MM.1S (cell line): ENCODE results near the gene SPSB3.

Source experiments
- DNase-seq: peaks from one replicate; pipeline ENCODE4 v3.0.0-alpha.2; 2015
- H2AFZ ChIP-seq: fragments of 300-600 bp; sonication (generic); 2 replicates; pipeline ENCODE4 v1.6.0; 2016; ENCODE audit warnings: antibody characterized with exemption, low read length
- H3F3A ChIP-seq: fragments of 300-600 bp; sonication (generic); 2 replicates; pipeline ENCODE4 v1.6.1; 2016; ENCODE audit warnings: mild to moderate bottlenecking, antibody characterized with exemption, low read length, moderate library complexity, mixed read lengths; ENCODE audit not compliant: insufficient read depth
- H3K27ac ChIP-seq: fragments of 300-600 bp; sonication (generic); 2 replicates; pipeline ENCODE4 v1.5.1; 2016; ENCODE audit warnings: mild to moderate bottlenecking, low read length
- H3K27me3 ChIP-seq: fragments of 300-600 bp; sonication (generic); replicated peaks from 2 replicates; pipeline ENCODE4 v1.6.0; 2016; ENCODE audit warnings: low read length; ENCODE audit not compliant: insufficient read depth
- H3K36me3 ChIP-seq: fragments of 300-600 bp; sonication (generic); replicated peaks from 2 replicates; pipeline ENCODE4 v1.6.1; 2016; ENCODE audit warnings: mild to moderate bottlenecking, low read length, mixed read lengths; ENCODE audit not compliant: insufficient read depth
- H3K4me1 ChIP-seq: fragments of 300-600 bp; sonication (generic); 2 replicates; pipeline ENCODE4 v1.6.1; 2016; ENCODE audit warnings: low read length, mixed read lengths
- H3K4me2 ChIP-seq: fragments of 300-600 bp; sonication (generic); 2 replicates; pipeline ENCODE4 v1.6.0; 2016; ENCODE audit warnings: low read depth, low read length
- H3K4me3 ChIP-seq: fragments of 300-600 bp; sonication (generic); 2 replicates; pipeline ENCODE4 v1.5.1; 2016; ENCODE audit warnings: low read length, mixed read lengths
- H3K79me2 ChIP-seq: fragments of 300-600 bp; sonication (generic); 2 replicates; pipeline ENCODE4 v1.6.1; 2016; ENCODE audit warnings: mixed run types, low read length, mixed read lengths
- H3K9ac ChIP-seq: fragments of 300-600 bp; sonication (generic); 2 replicates; pipeline ENCODE4 v1.6.1; 2016; ENCODE audit warnings: low read length, mixed read lengths
- H3K9me2 ChIP-seq: fragments of 300-600 bp; sonication (generic); replicated peaks from 2 replicates; pipeline ENCODE4 v1.6.1; 2016; ENCODE audit warnings: mild to moderate bottlenecking, low read length, mixed read lengths; ENCODE audit not compliant: insufficient read depth
- H3K9me3 ChIP-seq: fragments of 300-600 bp; sonication (generic); replicated peaks from 2 replicates; pipeline ENCODE4 v1.6.1; 2016; ENCODE audit warnings: mild to moderate bottlenecking, low read length, mixed read lengths; ENCODE audit not compliant: insufficient read depth
- H4K20me1 ChIP-seq: fragments of 300-600 bp; sonication (generic); 2 replicates; pipeline ENCODE4 v1.6.1; 2016; ENCODE audit warnings: mild to moderate bottlenecking, low read length, moderate library complexity, mixed read lengths; ENCODE audit not compliant: insufficient read depth
- EZH2 ChIP-seq: fragments of 300-600 bp; sonication (generic); optimal IDR thresholded peaks from 2 replicates; pipeline ENCODE3; 2017; ENCODE audit warnings: low read depth, mild to moderate bottlenecking, antibody characterized with exemption, low read length, mixed read lengths
- EZH2phosphoT487 ChIP-seq: fragments of 300-600 bp; sonication (generic); IDR thresholded peaks from 2 replicates; pipeline ENCODE4 v1.6.1; 2018; ENCODE audit warnings: antibody characterized with exemption, low read length
- TF ChIP-seq, protein P1 (sequence below): fragments of 300-600 bp; sonication (generic); IDR thresholded peaks from 2 replicates; pipeline ENCODE4 v1.5.1; 2016; ENCODE audit warnings: antibody characterized with exemption, low read length, mixed read lengths

The SPSB3 gene

DNA sequence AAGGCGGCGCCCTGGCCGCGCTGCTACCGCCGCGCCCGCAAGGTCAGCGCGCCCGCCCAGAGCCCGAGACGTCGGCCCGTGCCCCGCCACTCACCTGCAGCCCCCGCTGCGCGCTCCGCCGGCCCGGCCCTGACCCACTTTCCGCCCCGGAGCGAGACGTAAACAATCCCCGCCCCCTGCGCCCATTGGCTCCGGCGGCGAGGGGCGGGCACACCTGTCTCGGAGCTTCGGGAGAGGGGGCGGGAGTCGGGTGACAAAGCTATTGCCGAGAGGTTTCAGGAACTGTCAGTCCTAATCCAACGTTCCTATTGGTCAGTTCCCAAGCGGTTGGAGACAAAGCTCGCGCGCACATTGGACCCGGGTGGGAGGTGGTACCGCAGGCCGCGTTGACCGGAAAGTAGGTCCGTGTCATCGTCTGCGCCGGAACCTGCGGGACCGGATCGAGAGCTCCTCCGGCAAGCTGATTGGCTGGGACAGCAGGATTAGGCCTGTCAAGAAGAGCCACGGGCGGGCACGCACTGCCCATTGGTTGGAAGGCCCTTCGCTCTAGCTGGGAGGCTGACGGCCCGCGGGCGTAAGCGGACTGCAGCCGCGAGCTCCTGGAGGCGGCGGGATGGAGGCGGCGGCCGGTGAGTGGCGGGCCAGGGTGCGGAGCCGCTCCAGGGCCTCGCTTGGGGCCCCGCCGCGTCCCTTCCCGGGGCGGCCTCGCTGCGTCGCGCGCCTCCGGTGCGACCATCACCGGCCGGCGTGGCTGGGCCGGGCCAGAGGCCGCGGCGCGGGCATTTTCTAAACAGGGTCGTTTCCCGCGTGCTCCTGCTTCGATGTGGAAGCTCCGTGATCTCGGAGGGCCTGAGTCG is at the start of gene SPSB3, which contains the start of gene NUBP2:
TSS of gene SPSB3 (minus strand) at position 164 of the 857 bp plus-strand sequence. CDS start 1,088 bp downstream, outside the sequence.
TSS of gene NUBP2 (plus strand) at position 553 of the 857 bp plus-strand sequence. CDS start at position 614, 61 bp downstream.
- peaks cover 17% of the 10 kb centered on the region; the same call in 1 of the 2 replicates for H3F3A ChIP-seq
- H3K4me3 ChIP-seq = peak within 1 kb of the TSS; percentile 77
- peak; percentile 100 for DNase-seq
- no peaks in the 10 kb centered on the region for H3K9me3 ChIP-seq
- peak within 1 kb of the TSS; percentile 86 for H3K9ac ChIP-seq
- H3K27me3 ChIP-seq = no peaks in the 10 kb centered on the region
- H4K20me1 ChIP-seq = no peaks in the 10 kb centered on the region
- H2AFZ ChIP-seq = 0 out of 2 replicates have a peak within 1 kb of the TSS, but pooled peaks have one; percentile 27
- no peak for TF ChIP-seq EZH2
- TF ChIP-seq EZH2phosphoT487 = no peak
- TF ChIP-seq, protein P1, sequence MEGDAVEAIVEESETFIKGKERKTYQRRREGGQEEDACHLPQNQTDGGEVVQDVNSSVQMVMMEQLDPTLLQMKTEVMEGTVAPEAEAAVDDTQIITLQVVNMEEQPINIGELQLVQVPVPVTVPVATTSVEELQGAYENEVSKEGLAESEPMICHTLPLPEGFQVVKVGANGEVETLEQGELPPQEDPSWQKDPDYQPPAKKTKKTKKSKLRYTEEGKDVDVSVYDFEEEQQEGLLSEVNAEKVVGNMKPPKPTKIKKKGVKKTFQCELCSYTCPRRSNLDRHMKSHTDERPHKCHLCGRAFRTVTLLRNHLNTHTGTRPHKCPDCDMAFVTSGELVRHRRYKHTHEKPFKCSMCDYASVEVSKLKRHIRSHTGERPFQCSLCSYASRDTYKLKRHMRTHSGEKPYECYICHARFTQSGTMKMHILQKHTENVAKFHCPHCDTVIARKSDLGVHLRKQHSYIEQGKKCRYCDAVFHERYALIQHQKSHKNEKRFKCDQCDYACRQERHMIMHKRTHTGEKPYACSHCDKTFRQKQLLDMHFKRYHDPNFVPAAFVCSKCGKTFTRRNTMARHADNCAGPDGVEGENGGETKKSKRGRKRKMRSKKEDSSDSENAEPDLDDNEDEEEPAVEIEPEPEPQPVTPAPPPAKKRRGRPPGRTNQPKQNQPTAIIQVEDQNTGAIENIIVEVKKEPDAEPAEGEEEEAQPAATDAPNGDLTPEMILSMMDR = no peak
- H3K27ac ChIP-seq = peak within 1 kb of the TSS; percentile 43; the same call in 1 of the 2 replicates
- H3K36me3 ChIP-seq = no peaks in the 10 kb centered on the region
- peak within 1 kb of the TSS; percentile 91 for H3K4me2 ChIP-seq
- H3K9me2 ChIP-seq = no peaks in the 10 kb centered on the region
- peaks cover 4% of the 10 kb centered on the region; the same call in 1 of the 2 replicates for H3K4me1 ChIP-seq
- H3K79me2 ChIP-seq = peaks cover 76% of the 10 kb centered on the region

DNA sequence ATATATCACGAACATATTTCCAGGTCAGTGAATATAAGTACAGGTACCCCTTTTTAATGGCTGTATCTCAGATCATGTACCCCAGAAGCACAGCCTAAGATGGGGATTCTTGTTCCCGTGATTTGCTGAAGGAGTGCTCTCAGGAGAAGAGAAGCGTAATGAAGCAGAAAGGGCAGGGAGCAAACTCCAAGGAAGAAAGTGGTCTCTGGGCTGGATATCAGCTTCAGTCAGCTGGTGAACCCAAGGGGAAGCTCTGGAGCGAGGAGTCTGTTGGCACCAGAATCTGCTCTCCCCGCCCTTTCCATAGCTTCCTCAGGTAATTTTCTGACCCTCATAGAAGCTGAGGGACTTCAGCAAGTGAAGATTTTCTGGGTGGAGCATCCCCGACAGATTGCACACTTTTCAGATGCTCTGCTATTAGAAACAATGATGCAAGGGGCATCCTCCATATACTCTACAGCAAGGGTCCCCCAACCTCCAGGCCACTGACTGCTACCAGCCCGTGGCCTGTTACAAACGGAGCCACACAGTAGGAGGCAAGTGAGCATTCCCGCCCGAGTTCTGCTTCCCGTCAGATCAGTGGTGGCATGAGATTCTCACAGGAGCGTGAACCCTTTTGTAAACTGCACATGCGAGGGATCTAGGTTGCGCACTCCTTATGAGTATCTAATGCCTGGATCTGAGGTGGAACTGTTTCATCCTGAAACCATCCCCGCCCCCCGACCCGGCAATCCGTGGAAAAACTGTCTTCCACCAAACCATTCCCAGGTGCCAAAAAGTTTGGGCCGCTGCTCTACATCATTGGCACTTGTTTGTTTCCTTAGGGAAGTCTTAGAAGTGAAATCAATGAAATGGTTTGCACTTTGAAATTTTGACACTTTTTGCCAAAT is 49.1 kb upstream of the SPSB3 start:
- no peak overlapping the region for H3K4me3 ChIP-seq
- H3K9me2 ChIP-seq = no peaks in the 10 kb centered on the region
- TF ChIP-seq EZH2 (no peak), EZH2phosphoT487 (no peak)
- TF ChIP-seq, protein P1 = no peak
- DNase-seq = no peak
- H3K9me3 ChIP-seq = no peaks in the 10 kb centered on the region
- peaks cover 24% of the 10 kb centered on the region for H3K79me2 ChIP-seq
- no peak overlapping the region for H3K27ac ChIP-seq
- H3K4me2 ChIP-seq = no peak overlapping the region
- H3K27me3 ChIP-seq = no peaks in the 10 kb centered on the region
- H4K20me1 ChIP-seq = no peaks in the 10 kb centered on the region
- H3F3A ChIP-seq = no peaks in the 10 kb centered on the region
- no peak overlapping the region for H2AFZ ChIP-seq
- H3K4me1 ChIP-seq = peaks cover 7% of the 10 kb centered on the region; the same call in 1 of the 2 replicates
- H3K36me3 ChIP-seq = no peaks in the 10 kb centered on the region
- no peak overlapping the region for H3K9ac ChIP-seq

DNA sequence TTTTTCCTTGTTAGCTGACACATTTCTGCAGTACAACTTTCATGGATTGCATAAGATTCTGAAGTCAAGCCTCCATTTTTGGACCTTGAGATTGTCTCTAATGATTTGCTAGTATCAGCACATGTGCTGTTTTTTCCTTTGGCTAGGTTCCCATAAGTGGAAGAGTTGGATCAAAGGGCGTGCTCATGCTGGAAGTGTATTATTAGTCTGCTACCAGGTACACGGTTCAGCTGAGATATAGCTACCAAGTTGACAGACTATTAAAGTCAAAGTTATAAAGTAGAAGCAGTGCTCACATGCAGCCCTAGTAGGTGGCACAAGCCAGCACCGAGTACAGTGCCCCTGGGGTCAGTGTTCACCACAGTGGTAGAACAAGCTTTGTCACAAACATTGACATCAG is 47.8 kb upstream of the SPSB3 start:
- H3K4me2 ChIP-seq = no peak overlapping the region
- H4K20me1 ChIP-seq = no peaks in the 10 kb centered on the region
- peaks cover 31% of the 10 kb centered on the region for H3K79me2 ChIP-seq
- H3K4me3 ChIP-seq = no peak overlapping the region
- peaks cover 6% of the 10 kb centered on the region for H3F3A ChIP-seq
- H3K4me1 ChIP-seq = peaks cover 11% of the 10 kb centered on the region; the same call in 1 of the 2 replicates
- no peak overlapping the region for H3K27ac ChIP-seq
- H2AFZ ChIP-seq = no peak overlapping the region
- DNase-seq = no peak
- TF ChIP-seq EZH2 = no peak
- TF ChIP-seq, protein P1 = no peak
- no peak for TF ChIP-seq EZH2phosphoT487
- no peaks in the 10 kb centered on the region for H3K9me2 ChIP-seq
- H3K27me3 ChIP-seq = no peaks in the 10 kb centered on the region
- H3K9ac ChIP-seq = no peak overlapping the region
- no peaks in the 10 kb centered on the region for H3K9me3 ChIP-seq
- H3K36me3 ChIP-seq = no peaks in the 10 kb centered on the region
